ENCODE results near the gene FBXL19.
A peak's percentile ranks its signal among the peaks of the same experiment; 100 is the strongest.

Gene FBXL19

DNA sequence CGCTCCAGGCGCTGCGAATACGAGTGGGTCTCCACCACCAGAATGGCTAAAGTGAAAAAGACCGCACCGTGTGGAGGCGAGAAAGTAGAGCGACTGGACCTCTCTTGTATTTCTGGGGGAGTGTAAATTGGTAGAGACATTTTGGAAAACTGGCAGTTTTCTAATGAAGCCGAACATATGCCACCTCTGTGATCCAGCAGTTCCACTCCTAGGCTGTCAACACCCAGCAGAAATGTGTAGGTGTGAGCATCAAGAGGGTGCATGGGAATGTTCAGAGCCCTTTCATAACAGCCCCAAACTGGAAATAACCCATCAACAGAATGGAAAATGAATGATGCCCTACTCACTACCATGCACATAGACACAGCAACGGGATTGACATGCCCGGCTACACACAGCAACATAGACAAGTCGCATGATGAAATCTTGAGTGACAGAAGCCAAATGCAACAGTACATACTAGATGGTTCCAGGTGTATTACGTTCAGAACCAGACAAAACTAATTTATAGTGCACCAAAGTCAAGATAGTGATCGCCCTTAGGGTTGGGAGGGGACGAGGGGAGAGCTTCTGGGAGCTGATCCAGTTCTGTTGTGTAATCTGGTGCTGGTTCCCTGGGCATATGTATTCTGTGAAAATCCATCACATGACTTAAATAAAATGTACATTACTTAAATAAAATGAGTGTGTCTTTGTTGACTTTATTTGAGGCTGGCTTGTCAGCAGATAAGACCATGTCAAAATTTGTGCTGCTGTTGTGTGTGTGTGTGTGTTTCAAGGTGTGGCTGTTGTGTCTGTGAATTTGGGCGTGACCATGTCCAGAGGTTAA is 28.6 kb upstream of the FBXL19 start:
- DNase-seq (ENCODE audit: low spot score), result no peak

DNA sequence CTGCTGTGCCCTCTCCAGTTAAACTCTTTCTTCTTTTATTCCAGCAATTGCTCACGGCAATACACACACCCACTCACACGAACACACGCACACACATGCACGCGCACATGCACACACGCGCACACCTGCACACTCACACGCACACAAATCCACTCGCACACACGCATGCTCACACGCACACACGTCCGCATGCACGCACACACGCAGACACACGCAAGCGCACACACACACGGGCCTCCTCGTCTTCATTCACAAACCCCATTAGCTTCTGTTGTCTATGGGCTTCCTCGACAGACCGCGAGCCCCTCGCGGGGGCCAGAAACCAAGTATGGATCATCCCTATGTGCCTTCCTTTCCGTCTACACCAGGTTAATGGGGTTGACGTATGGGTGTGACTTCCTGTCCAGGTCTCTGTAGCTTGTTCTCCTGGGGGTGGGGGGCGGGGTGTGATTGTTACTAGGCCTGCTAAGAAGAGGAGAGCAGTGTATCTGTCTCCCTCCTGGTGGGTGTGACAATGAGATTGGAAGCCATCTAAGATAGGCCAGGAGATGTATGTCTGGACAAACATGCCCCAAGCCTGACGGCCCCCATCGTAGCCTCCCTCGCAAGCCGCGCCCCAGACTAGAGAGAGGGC is 27.6 kb upstream of the FBXL19 start:
- DNase-seq (ENCODE audit: low spot score), result no peak

DNA sequence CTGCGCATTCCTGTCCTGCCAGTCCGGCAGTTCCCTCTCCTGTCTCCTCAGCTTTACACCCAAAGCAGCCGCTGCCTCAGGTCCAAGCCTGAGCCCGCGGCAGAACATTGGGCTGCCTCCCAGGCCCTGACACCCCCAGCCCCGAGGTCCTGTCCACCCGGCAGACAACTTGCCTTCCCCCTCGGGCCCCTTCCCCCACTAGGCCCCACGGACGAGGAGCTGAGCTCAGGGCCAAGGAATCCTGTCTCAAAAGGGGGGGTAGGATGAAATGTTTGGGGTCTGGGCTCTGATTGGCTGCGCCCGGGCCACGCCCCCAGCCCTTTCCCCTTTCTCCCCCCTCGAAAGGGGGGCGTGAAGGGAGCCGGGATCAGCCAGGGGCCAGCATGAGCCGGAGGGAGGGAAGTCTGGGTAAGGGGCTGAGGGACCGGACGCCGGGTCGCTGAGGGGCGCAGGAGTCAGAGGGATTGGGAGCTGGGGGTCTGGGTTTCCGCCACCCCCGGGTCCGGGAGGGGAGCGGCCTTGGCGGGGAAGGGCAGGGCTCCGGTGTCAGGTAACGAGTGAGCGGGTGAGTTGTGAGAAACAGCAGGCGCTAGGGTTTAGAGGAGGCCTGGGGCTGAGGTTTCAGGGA is 27.0 kb upstream of the FBXL19 start, which contains the start of gene CTF1:
CTF1 (plus strand) TSS at position 354 of the 628 bp plus-strand sequence; CDS start at position 384, 30 bp downstream.
- DNase-seq (ENCODE audit: low spot score), result no peak

DNA sequence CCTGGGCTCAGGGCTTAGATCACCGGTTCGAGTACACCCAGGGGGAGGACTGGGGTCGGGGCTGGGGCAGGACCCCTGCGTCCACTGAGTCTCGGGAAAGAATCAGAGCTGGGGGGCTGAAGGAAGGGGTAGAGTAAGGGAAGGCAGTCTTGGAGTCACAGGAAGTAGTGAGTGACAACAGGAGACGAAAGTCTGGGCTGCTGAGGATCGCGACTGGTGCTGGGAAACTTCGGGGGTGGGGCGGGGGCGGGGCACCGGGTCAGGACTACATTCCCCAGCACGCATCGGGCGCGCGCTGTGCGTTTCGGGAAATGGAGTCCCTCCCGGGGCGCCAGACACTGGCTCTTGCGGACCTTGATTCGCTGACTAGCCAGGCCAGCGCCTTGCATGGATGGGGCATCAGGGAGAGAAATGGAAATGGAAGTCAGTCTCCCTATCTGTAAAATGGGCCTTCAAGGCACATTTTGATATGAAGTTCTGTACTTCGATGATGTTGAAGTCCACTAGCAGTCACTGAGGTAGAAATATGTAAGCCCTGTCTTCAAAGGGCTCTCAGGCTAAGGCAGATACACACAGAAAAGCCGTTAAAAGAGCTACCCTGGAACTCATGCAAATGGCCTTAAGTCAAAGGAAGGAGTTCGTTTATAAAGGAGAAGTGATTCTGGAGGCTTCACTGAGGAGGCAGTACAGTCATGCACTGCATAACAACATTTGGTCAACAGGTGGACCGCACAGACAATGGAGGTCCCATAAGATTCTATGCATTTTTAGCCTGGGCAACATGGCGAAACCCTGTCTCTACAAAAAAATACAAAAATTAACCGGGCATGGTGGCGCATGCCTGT is 26.3 kb upstream of the FBXL19 start:
- peak; percentile 81 for DNase-seq (ENCODE audit: low spot score)

DNA sequence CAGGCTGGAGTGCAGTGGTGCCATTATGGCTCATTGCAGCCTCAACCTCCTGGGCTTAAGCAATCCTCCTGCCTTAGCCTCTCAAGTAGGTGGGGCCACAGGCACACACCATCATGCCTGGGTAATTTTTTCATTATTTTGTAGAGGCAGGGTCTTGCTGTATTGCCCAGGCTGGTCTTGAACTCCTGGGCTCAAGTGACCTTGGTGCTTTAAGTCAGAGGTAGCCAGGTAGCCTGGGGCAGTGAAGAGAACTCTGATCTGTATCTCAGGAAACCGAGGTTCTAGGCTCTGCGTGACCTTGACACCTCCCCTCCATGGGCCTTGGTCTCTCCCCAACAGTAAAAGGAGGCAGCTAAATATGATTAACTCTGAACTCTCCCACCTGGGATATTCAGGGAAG is 23.6 kb upstream of the FBXL19 start:
- no peak for DNase-seq (ENCODE audit: low spot score)

DNA sequence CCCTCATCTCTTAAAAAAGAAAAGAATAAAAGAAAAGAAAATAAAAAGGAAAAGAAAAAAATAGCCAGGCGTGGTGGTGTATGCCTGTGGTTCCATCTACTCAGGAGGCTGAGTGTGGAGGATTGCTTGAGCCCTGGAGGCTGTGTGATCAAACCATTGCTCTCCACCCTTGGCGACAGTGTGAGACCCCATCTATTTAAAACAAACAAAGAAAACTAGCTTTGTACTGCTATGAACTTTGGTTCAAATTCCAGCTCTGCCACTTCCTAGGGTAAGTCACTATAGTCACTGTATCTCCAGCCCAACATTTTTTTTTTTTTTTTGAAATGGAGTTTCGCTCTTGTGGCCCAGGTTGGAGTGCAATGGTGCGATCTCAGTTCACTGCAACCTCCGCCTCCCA is 22.8 kb upstream of the FBXL19 start:
- no peak for DNase-seq (ENCODE audit: low spot score)

DNA sequence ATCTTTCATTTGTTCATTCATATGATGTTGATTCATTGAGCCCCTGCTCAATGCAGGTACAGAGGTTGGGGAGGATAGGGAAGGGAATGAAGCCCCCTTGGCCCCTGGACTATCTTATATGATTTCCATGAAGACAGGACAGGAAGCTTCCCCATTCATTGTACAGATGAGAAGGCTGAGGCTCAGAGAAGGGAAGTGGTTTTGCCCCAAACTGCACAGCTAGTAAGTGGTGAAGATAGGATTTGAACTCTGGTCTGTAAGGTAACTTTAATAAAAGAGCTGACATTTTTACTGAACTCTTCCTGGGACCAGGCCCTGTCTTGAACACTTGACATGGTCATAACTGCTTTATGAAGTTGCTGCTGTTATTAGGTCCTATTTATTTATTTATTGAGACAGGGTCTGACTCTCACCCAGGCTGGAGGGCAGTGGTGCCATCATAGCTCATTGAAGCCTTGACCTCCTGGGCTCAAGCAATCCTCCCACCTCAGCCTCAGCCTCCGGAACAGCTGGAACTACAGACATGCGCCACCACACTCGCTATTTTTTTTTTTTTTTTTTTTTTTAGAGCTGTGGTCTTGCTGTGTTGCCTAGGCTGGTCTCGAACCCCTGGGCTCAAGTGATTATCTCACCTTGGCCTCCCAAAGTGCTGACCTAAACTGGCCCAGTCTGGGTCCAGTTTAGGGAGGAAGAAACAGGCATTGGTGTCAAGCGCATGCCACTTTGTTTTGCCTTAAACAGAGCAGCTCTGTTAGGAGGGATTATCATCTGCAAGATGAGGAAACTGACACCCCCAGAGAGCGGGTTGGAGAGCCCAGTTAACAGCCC is 22.0 kb upstream of the FBXL19 start:
- no peak for DNase-seq (ENCODE audit: low spot score)

DNA sequence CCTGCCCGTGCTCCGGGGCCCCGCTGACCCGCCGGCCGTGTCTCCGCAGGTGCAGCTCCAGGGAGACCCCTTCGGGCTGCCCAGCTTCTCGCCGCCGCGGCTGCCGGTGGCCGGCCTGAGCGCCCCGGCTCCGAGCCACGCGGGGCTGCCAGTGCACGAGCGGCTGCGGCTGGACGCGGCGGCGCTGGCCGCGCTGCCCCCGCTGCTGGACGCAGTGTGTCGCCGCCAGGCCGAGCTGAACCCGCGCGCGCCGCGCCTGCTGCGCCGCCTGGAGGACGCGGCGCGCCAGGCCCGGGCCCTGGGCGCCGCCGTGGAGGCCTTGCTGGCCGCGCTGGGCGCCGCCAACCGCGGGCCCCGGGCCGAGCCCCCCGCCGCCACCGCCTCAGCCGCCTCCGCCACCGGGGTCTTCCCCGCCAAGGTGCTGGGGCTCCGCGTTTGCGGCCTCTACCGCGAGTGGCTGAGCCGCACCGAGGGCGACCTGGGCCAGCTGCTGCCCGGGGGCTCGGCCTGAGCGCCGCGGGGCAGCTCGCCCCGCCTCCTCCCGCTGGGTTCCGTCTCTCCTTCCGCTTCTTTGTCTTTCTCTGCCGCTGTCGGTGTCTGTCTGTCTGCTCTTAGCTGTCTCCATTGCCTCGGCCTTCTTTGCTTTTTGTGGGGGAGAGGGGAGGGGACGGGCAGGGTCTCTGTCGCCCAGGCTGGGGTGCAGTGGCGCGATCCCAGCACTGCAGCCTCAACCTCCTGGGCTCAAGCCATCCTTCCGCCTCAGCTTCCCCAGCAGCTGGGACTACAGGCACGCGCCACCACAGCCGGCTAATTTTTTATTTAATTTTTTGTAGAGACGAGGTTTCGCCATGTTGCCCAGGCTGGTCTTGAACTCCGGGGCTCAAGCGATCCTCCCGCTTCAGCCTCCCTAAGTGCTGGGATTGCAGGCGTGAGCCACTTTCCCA is 21.1 kb upstream of the FBXL19 start:
- peak; percentile 31 for DNase-seq (ENCODE audit: low spot score)

DNA sequence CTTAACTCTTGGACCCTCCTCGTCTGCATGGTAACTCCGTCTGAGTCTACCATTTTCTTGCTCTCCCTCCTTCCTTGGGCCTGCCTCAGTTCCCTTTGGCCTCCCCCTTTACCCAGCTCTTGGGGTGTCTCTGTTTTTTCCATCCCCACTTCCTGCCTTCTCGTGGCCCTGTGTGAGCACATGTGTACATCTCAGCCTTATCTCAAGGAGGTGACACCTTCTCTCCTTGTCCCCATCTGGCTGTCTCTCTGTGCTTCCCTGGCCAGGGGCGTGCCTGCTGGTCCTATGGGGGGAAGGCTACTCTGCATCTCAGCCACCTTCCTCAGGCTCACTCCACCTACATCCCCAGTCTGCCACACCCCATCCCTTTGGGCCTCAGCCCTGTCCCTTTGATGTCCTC is 20.4 kb upstream of the FBXL19 start:
- no peak for DNase-seq (ENCODE audit: low spot score)

DNA sequence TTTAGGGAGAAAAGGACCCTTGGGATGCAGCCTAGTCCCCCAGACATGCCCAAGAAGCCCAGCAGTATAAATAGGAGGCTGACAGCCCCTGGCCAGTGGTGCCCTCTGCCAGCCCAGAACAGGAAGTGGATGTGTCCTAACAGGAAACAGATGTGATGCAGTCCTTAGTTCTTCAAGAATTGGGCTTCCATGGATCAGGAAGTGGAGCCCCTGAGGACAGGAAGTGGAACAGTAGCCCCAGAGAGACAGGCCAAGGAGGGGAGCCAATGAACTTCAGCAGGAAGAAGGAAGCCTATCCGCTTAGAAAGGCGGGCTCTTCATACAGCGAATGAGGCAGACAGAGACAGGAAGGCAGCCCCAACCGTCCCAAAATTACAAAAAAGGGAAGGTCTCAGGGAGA is 19.8 kb upstream of the FBXL19 start:
- DNase-seq (ENCODE audit: low spot score), result peak; percentile 20

DNA sequence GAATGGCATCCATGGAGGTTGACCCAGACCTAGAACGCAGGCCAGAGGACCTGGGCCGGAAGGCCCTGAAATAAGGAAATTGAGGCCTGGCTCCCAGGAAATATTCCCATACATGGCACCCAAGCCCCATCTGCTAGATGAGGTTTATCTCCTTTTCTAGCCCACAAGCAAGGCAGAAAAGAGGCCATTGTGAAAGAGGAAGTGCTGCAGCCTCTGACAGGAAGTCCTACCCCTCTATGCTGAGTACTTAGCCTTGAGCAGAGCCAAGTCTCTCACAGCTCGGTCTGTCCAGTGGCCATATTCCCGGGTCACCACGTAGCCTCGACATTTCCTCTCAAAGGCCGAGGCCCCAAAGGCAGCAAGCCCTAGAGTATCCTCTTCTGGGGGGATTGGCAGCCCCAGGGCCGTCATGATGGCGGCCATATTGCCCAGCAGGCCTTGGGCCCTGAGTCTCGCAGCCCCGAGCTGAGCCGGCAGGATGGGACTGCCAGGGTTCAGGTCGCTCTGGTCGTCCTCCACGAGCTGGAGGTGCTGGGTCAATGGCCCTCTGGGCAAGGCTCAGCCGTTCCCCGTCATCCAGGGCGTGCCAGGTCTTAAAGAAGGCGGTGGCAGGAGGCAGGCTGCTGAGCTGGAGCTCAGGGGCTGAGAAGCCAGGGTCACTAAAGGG is 19.1 kb upstream of the FBXL19 start:
- no peak for DNase-seq (ENCODE audit: low spot score)

DNA sequence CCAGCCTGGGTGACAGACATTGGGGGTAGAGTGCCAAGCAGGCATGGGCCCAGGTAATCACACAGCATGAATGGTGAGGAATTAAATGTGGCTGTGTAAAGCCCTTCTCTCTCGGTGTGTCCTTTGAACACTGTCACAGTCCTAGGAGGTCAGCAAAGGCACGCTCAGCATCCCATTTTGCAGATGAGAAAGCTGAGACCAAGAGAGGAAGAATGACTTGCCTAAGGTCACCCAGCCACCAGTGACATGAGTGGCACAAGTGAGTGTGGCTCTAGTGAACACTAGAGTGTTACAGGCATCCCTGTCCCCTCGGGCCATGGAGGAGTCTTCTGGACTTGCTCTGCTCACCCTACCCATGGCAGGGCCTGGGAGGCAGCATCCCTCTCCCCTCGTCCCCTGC is 16.3 kb upstream of the FBXL19 start:
- no peak for DNase-seq (ENCODE audit: low spot score)

DNA sequence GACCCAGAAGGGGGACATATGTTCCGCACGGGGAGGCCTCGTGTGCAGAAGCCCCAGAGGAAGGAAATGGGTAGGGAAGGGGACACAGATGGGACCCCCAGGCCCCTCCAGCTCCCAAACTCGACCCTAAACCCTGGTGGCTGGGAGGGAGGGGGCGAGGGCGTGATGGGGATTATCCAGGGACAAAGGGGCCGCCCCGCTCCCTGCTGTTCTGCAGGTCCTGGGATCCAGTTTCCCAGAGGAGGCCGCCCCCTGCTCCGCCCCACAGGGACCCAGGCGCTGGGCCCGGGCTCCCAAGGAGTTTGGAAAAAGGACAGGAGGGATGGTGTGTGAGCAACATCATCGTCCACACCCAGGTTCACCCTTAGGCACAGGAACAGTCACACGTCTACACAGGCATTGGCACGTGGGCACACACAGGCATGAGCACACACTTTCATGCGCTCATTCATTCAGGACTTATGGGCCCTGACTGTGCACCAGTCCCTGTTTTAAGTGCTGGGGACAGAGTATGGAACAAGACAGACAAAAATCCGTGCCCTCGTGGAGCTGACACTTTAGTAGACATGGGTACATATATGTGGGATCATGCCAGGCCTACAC is 12.8 kb upstream of the FBXL19 start:
- DNase-seq (ENCODE audit: low spot score), result no peak

DNA sequence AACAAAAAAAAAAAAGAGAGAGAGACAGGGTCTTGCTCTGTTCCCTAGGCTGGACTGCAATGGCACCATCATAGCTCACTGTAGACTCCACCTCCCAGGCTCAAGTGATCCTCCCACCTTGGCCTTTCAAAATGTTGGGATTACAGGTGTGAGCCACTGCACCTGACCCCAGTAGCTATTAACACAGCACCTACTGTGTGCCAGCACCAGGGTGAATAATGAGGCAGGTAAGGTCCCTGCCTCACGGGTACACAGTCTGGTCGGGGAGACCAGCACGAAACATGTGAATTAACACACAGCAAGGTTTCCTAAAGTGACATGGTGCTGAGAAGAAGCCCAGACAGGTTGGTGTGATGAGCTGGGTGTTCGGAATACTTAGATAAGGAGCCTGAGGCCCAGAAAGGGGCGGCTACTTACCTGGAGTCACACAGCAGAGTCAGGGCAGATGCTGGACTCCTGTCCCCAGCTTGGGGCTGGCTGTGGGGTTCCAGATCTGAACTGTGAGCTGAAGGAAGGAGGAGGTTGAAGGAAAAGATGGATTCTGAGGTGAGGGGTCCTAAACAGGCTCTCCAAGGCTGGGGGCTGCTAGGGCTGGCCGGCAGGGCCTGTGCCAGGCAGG is 10.5 kb upstream of the FBXL19 start:
- DNase-seq (ENCODE audit: low spot score), result no peak

DNA sequence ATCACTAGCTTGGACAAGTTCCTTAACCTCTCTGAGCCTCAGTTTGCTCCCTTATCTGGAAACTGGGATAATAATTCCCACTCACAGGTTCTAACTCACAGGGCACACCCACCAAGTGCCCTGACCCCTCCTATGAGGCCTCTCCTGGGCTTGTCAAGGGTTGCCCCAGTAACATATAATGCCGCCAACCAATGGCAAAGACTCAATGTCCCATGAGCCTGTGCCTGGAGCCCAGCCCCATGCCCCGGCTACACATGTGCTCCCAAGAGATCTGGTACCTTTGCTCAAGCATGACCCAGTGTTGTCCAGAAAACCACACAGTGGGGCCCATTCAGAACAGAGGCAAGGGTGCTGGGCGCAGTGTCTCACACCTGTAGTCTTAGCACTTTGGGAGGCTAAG is 8.5 kb upstream of the FBXL19 start:
- no peak for DNase-seq (ENCODE audit: low spot score)

DNA sequence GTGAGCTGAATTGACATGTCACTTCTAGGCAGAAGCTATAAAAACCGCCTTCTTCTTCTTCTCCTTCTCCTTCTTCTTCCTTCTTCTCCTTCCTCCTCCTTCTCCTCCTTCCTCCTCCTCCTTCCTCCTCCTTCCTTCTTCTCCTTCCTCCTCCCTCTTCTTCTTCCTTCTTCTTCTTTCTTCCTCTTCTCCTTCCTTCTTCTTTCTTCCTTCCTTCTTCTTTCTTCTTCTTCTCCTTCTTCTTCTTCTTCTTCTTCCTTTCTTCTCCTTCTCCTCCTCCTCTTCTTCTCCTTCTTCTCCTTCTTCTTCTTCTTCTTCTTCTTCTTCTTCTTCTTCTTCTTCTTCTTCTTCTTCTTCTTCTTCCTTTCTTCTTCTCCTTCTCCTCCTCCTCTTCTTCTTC is 4.8 kb upstream of the FBXL19 start:
- DNase-seq (ENCODE audit: low spot score), result no peak

DNA sequence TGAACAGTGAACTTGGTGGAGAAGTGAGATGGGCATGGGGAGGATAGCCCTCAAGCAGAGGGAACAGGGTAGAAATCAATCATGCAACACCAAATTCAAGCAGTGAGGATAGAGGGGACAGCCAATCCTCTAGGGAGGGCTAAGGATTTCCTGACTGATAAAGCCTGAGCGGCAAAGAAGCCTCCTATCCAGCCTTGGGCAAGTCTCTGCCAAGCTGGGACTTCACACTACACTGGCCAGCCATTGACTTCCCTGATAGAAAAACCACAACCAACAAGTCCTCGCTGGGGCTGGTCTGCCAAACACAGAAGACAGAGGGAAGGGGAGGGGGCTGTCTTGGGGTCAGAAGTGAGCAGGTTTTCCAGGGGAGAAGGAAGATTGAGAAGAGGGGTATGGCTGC is 2.5 kb upstream of the FBXL19 start:
- no peak for DNase-seq (ENCODE audit: low spot score)

DNA sequence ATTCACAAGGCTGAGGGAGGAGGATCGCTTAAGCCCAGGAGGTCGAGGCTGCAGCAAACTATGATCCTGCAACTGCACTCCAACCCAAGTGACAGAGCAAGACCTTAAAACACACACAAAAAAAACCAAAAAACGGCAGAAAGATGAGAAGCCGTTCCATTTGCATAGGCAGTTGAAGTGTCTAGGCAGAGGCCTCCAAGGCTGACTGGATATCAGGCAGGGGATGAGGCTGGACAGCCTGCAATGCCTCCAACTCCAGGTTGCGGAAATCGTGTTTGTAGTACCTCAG is 2.0 kb upstream of the FBXL19 start:
- no peak for DNase-seq (ENCODE audit: low spot score)

Data from CD4-positive, alpha-beta T cell treated with Interleukin-6 at 100 ng/mL for 8 hours (primary cell).